Cardiac fibroblast (primary cell): ENCODE measurements around the gene SNTB2.

ENCODE experiments used
- DNase-seq, 2 donors: peaks; one replicate each; pipeline versions ENCODE4 v3.0.0 to v3.0.0-alpha.2; 2010; ENCODE audit warnings: low read depth in 2 of 2
- H3K4me3 ChIP-seq, 2 donors: replicated peaks in 1 of 2; 1 replicate in 1 of 2; 2 replicates in 1 of 2; pipeline ENCODE4 v1.5.1; 2011; ENCODE audit warnings: low read depth in 2 of 2, low read length in 2 of 2, mild to moderate bottlenecking in 2 of 2, moderate library complexity in 1 of 2
- TF ChIP-seq, protein P1 (sequence below): IDR thresholded peaks from one replicate; pipeline ENCODE4 v1.5.1; 2011; ENCODE audit warnings: low read depth, mild to moderate bottlenecking, low read length, inconsistent platforms

The SNTB2 gene

DNA sequence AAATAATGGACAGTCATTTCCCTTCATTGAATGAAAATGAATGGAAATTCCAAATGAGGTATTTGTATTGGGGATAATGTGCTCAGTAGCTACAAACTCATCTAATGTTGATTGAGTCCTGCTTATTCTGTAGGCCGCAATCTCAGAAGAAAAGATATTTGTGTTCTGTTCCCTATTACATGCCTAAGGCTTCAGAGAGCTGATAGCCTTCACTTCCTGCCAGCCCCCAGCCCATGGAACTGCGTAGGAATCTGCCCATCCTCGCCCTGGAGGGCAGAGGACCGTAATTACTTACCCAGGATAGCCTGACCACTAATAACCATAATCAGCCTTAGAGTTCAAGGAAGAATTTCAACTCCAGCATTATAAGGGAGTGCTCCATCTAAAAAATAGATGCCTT is 17.9 kb upstream of the SNTB2 start:
- no peak overlapping the region for H3K4me3 ChIP-seq
- no peak for DNase-seq
- TF ChIP-seq, protein P1, sequence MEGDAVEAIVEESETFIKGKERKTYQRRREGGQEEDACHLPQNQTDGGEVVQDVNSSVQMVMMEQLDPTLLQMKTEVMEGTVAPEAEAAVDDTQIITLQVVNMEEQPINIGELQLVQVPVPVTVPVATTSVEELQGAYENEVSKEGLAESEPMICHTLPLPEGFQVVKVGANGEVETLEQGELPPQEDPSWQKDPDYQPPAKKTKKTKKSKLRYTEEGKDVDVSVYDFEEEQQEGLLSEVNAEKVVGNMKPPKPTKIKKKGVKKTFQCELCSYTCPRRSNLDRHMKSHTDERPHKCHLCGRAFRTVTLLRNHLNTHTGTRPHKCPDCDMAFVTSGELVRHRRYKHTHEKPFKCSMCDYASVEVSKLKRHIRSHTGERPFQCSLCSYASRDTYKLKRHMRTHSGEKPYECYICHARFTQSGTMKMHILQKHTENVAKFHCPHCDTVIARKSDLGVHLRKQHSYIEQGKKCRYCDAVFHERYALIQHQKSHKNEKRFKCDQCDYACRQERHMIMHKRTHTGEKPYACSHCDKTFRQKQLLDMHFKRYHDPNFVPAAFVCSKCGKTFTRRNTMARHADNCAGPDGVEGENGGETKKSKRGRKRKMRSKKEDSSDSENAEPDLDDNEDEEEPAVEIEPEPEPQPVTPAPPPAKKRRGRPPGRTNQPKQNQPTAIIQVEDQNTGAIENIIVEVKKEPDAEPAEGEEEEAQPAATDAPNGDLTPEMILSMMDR: no peak

DNA sequence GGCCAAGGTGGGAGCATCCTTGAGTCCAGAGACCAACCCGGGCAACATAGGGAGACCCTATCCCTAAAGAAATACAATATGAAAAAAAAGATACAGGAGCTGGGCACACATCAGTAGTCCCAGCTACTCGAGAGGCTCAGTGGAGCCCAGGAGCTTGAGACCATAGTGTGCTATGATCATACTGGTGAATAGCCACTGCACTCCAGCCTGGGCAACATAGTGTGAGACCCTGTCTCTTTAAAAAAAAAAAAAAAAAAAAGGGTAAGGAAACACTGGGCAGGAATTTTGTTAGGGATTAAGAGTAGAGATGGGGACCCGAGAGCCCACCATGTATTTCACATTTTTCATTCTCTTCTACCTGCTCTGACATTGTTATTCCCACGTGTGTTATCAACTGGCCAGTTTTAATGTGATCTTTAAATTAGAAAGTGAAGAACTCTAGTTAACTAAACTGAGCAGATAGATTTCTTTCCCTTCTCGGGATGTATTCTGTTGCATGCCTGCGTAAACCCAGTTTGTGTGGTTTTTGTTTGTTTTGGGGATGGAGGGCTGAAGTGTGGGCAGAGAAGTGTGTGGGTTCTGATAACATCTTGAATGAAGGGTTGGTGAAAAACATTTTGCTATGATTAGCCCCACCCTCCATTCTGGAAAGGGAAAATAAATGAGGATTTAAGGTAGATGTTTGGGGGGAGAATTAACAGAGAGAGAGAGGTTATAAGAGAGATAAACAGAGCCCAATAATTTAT is 17.2 kb upstream of the SNTB2 start:
- TF ChIP-seq, protein P1: no peak
- DNase-seq: no peak
- H3K4me3 ChIP-seq: no peak overlapping the region

DNA sequence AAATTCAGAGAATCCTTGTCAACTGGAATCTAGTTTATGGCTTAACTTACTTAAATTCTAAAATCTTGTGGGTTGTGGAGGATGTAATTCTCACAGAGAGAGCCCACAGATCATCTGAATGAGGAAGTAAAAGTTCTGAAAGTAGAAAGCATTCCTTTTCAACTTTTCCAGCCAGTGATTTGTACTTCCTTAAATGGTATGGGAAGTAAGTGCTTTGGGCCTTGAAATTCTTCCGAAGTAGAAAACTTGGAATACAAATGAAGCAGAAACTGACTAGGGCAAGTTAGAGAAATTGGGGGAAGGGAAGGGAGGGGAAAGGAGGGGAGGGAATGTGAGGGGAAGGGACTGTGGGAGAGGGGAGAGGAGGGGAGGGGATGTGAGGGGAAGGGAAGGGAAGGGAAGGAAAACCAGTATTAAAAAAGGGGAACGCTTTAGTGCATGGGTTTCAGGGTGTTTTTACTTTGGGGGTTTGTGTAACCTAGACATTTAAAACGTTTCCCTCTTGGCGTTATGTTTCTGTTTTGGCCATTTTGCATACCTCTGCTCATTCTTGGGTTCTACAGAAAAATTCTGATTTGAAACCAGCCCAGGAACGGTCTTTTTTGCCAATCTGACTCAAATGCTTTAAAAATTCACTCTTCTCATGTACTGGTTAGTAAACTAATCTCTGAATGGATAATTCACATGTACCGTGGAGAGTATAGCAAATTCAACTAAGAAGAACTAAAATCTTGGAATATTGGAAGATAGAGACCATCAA is 15.5 kb upstream of the SNTB2 start:
- no peak overlapping the region for H3K4me3 ChIP-seq
- TF ChIP-seq, protein P1: no peak
- peak; percentile 16 to 62 for DNase-seq

DNA sequence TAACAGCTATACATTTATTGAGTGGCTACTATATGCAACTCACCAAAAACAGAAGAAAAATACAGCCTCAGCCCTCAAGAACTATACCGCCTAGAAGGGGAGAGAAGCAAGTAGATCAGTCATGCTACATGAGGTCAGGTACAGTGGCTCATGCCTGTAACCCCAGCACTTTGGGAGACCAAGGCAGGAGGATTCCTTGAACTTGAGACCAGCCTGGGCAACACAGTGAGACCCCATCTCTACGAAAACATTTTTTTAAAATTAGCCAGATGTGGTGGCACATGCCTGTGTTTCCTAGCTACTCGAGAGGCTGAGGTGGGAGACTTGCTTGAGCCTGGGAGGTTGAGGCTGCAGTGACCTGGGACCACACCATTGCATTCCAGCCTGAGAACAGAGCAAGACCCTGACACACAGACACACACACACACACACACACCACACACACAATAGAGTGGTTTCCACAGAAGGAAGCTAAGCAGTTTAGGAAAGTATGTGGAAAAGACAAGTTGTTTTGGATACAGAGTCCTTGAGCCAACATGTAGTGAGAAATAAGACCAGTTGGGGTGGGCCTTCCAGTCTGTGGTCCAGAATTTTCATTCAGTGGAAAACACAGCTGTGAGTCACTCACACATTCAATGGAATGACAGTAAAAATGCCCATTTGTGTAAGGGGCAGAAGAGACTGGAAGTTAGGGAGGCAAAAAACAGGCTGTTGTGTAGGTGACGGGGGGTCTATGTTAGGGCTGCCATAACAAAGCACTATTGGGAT is 10.7 kb upstream of the SNTB2 start:
- TF ChIP-seq, protein P1: no peak
- no peak overlapping the region for H3K4me3 ChIP-seq
- peak; percentile 64 to 74 for DNase-seq

DNA sequence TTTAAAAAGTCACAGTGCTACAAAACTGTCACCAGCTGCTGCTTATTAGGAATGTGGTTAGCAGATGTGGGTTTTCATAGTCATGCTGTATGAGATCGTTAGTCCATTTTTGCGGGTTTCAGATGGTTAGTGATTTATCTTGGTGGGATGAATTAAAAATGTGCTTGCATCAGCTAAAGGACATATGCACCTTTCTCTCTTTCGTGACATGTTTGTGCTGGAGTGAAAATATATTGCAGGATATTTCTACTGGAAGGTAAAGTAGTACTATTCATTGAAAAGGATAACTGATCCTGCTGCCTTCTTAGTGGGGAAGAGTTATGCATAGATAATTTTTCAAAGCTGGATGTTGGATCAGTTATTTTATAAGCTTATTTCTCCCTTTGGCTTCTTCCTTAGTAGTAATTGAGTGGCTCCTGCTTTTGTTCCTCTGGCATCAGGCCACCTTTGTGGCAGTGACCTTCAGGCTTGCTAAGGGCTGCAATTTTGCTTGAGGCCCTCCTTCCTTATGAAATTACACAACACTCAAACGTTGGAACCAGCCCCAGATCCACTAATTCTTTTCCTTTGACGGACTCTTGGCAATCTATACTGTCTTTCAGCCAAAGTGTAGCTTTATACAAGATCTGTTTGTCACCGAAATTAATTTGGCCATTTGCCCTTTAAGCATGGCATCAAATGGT is 7.5 kb upstream of the SNTB2 start:
- DNase-seq: peak; percentile 83 to 96
- TF ChIP-seq, protein P1: no peak
- no peak overlapping the region for H3K4me3 ChIP-seq

DNA sequence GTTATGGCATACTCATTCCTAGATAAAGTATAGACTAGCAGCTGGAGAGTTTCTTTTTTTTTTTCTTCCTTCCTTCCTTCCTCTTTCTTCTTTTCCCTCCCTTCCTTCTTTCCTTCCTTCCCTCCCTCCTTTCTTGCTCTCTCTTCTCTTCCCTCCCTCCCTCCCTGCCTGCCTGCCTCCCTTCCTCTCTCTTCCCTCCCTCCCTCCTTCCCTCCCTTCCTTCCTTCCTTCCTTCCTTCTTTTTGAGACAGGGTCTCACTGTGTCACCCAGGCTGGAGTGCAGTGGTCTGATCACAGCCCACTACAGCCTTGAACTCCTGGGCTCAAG is 7.0 kb upstream of the SNTB2 start:
- no peak overlapping the region for H3K4me3 ChIP-seq
- no peak for DNase-seq
- TF ChIP-seq, protein P1: no peak
